Renal cortical epithelial cell (primary cell): ENCODE measurements around the gene CCDC177. TPM values are rescaled to one million over a fixed set of nuclear protein-coding genes. Genes with fewer than 3 reads are reported as not detected.

Source experiments
- DNase-seq: peaks from one replicate; pipeline ENCODE4 v3.0.0-alpha.2; 2011; ENCODE audit warnings: low read depth
- total RNA-seq: library from RNA; depleted of rRNA; stranded (reverse); fragments of >200 nt; gene quantifications from 2 replicates; pipeline ENCODE4 v1.2.3, GENCODE V29; 2014

The CCDC177 gene
- total RNA-seq, 1 donor from 2014 or later = not detected

- no peak for DNase-seq
Measured at GRCh38 chr14:69567563-69567962, 7.1 kb downstream of the CCDC177 start.

- DNase-seq = no peak
Measured at GRCh38 chr14:69561893-69562292, 12.8 kb downstream of the CCDC177 start.

GRCh38 chr14:69560826-69561225, 13.8 kb downstream of the CCDC177 start:
- no peak for DNase-seq

- DNase-seq = no peak
Measured at GRCh38 chr14:69559581-69560011, 15.1 kb downstream of the CCDC177 start.

- DNase-seq = no peak
Measured at GRCh38 chr14:69558774-69559173, 15.9 kb downstream of the CCDC177 start.

GRCh38 chr14:69554500-69554899, 20.2 kb downstream of the CCDC177 start:
- DNase-seq = no peak

- peak; percentile 48 for DNase-seq
Measured at GRCh38 chr14:69553252-69553651, 21.4 kb downstream of the CCDC177 start.

- DNase-seq = no peak
Measured at GRCh38 chr14:69551511-69551910, 23.2 kb downstream of the CCDC177 start.

- DNase-seq = no peak
Measured at GRCh38 chr14:69548566-69548965, 26.1 kb downstream of the CCDC177 start.

- no peak for DNase-seq
Measured at GRCh38 chr14:69547701-69548348, 26.8 kb downstream of the CCDC177 start.

- peak; percentile 94 for DNase-seq
Measured at GRCh38 chr14:69543341-69544115, 31.1 kb downstream of the CCDC177 start.

GRCh38 chr14:69542311-69542710, 32.4 kb downstream of the CCDC177 start:
- DNase-seq = no peak

- DNase-seq = no peak
Measured at GRCh38 chr14:69540654-69541335, 33.9 kb downstream of the CCDC177 start.

GRCh38 chr14:69539631-69540410, 34.9 kb downstream of the CCDC177 start:
- peak; percentile 67 for DNase-seq

GRCh38 chr14:69538766-69539165, 35.9 kb downstream of the CCDC177 start:
- no peak for DNase-seq

GRCh38 chr14:69537900-69538299, 36.8 kb downstream of the CCDC177 start:
- DNase-seq = no peak

GRCh38 chr14:69536971-69537370, 37.7 kb downstream of the CCDC177 start:
- DNase-seq = no peak

- peak; percentile 38 for DNase-seq
Measured at GRCh38 chr14:69535230-69535848, 39.3 kb downstream of the CCDC177 start.

- no peak for DNase-seq
Measured at GRCh38 chr14:69532561-69533340, 41.9 kb downstream of the CCDC177 start.

GRCh38 chr14:69531135-69531534, 43.5 kb downstream of the CCDC177 start:
- DNase-seq = no peak

- DNase-seq = no peak
Measured at GRCh38 chr14:69530095-69530494, 44.6 kb downstream of the CCDC177 start.
